SK-N-SH treated with all-trans-retinoic acid at 6 μM for 48 hours (cell line): ENCODE results near the gene BOK.

Experiments
- ATAC-seq: fragments of 200-7000 bp; cut with Tn5 transposase; 3 replicates; pipeline ENCODE4 v1.9.1; 2020; ENCODE audit warnings: mild to moderate bottlenecking, moderate library complexity
- CREB5 ChIP-seq: fragments of 250-450 bp; sonication (Bioruptor Pico); IDR thresholded peaks from 2 replicates; pipeline ENCODE4 v1.5.1; 2020; ENCODE audit warnings: low read depth, mild to moderate bottlenecking, moderate library complexity
- ESRRG ChIP-seq: fragments of 250-450 bp; sonication (Bioruptor Pico); IDR thresholded peaks from 2 replicates; pipeline ENCODE4 v1.6.1; 2021; ENCODE audit warnings: mild to moderate bottlenecking
- GLIS3 ChIP-seq: fragments of 250-450 bp; sonication (Bioruptor Pico); IDR thresholded peaks from 2 replicates; pipeline ENCODE4 v1.5.0; 2020; ENCODE audit warnings: mild to moderate bottlenecking, moderate library complexity
- ISL1 ChIP-seq: fragments of 250-450 bp; sonication (Bioruptor Pico); IDR thresholded peaks from 2 replicates; pipeline ENCODE4 v2.1.2; 2022; ENCODE audit warnings: mild to moderate bottlenecking, moderate library complexity
- PATZ1 ChIP-seq: fragments of 250-450 bp; sonication (Bioruptor Pico); IDR thresholded peaks from 2 replicates; pipeline ENCODE4 v1.8.0; 2020; ENCODE audit warnings: mild to moderate bottlenecking, moderate library complexity, borderline replicate concordance
- POU6F1 ChIP-seq: fragments of 250-450 bp; sonication (Bioruptor Pico); IDR thresholded peaks from 2 replicates; pipeline ENCODE4 v1.8.0; 2021; ENCODE audit warnings: low read depth, mild to moderate bottlenecking, moderate library complexity, borderline replicate concordance
- PPARA ChIP-seq: fragments of 250-450 bp; sonication (Bioruptor Pico); IDR thresholded peaks from 2 replicates; pipeline ENCODE4 v1.5.0; 2020; ENCODE audit warnings: mild to moderate bottlenecking, borderline replicate concordance
- RARB ChIP-seq: fragments of 250-450 bp; sonication (Bioruptor Pico); IDR thresholded peaks from 2 replicates; pipeline ENCODE4 v1.8.0; 2021; ENCODE audit warnings: mild to moderate bottlenecking, moderate library complexity
- SNAI2 ChIP-seq: fragments of 250-450 bp; sonication (Bioruptor Pico); IDR thresholded peaks from 2 replicates; pipeline ENCODE4 v1.5.0; 2020; ENCODE audit warnings: mild to moderate bottlenecking, moderate library complexity
- TOX ChIP-seq: fragments of 250-450 bp; sonication (Bioruptor Pico); IDR thresholded peaks from 2 replicates; pipeline ENCODE4 v1.8.0; 2021; ENCODE audit warnings: mild to moderate bottlenecking, moderate library complexity, borderline replicate concordance
- TSHZ2 ChIP-seq: fragments of 250-450 bp; sonication (Bioruptor Pico); IDR thresholded peaks from 2 replicates; pipeline ENCODE4 v1.5.0; 2020; ENCODE audit warnings: mild to moderate bottlenecking, moderate library complexity
- ZC3H10 ChIP-seq: fragments of 250-450 bp; sonication (Bioruptor Pico); IDR thresholded peaks from 2 replicates; pipeline ENCODE4 v1.5.1; 2021; ENCODE audit warnings: mild to moderate bottlenecking, moderate library complexity
- ZFP3 ChIP-seq: fragments of 250-450 bp; sonication (Bioruptor Pico); IDR thresholded peaks from 2 replicates; pipeline ENCODE4 v1.5.0; 2020; ENCODE audit warnings: mild to moderate bottlenecking, moderate library complexity
- ZFP30 ChIP-seq: fragments of 450-650 bp; formaldehyde crosslinking; IDR thresholded peaks from 2 replicates; pipeline ENCODE4 v1.5.0; 2022; ENCODE audit warnings: mild to moderate bottlenecking, moderate library complexity
- ZNF565 ChIP-seq: fragments of 450-650 bp; formaldehyde crosslinking; conservative IDR thresholded peaks from 2 replicates; pipeline ENCODE4 v1.5.0; 2020; ENCODE audit warnings: low read depth, mild to moderate bottlenecking, moderate library complexity
- ZNF70 ChIP-seq: fragments of 450-650 bp; formaldehyde crosslinking; IDR thresholded peaks from 2 replicates; pipeline ENCODE4 v1.5.0; 2020; ENCODE audit warnings: mild to moderate bottlenecking, moderate library complexity
- ZNF8 ChIP-seq: fragments of 450-650 bp; formaldehyde crosslinking; IDR thresholded peaks from 2 replicates; pipeline ENCODE4 v1.5.0; 2020; ENCODE audit warnings: mild to moderate bottlenecking, moderate library complexity

Gene BOK

GRCh38 chr2:241561832-241562231 is 3.3 kb downstream of the BOK start:
- ATAC-seq = peak; percentile 75
- TF ChIP-seq PPARA (CRISPR knock-in tag) (no peak), CREB5 (CRISPR knock-in tag) (no peak), ISL1 (CRISPR knock-in tag) (no peak), SNAI2 (no peak), TSHZ2 (no peak), ZNF70 (CRISPR knock-in tag) (no peak)

- no peak for ATAC-seq
- no peak for TF ChIP-seq TOX (CRISPR knock-in tag)
- no peak for TF ChIP-seq ZNF8
- TF ChIP-seq ZFP3 (CRISPR knock-in tag) = no peak
- no peak for TF ChIP-seq GLIS3 (CRISPR knock-in tag)
These were observed 3.8 kb downstream of the BOK start for GRCh38 chr2:241562269-241562891.

GRCh38 chr2:241563031-241563507 is 4.5 kb downstream of the BOK start:
- ATAC-seq = no peak
- TF ChIP-seq TOX (CRISPR knock-in tag) = no peak
- no peak for TF ChIP-seq CREB5 (CRISPR knock-in tag)
- no peak for TF ChIP-seq ISL1 (CRISPR knock-in tag)
- no peak for TF ChIP-seq POU6F1 (CRISPR knock-in tag)
- no peak for TF ChIP-seq ESRRG (CRISPR knock-in tag)
- TF ChIP-seq ZNF565 (CRISPR knock-in tag) = no peak
- no peak for TF ChIP-seq PATZ1
- no peak for TF ChIP-seq ZNF70 (CRISPR knock-in tag)
- TF ChIP-seq RARB (CRISPR knock-in tag) = no peak
- TF ChIP-seq ZNF8 = no peak

GRCh38 chr2:241563571-241563980 is 5.0 kb downstream of the BOK start:
- no peak for ATAC-seq
- TF ChIP-seq SNAI2 = no peak
- no peak for TF ChIP-seq ZC3H10 (CRISPR knock-in tag)
- TF ChIP-seq ISL1 (CRISPR knock-in tag) = no peak
- TF ChIP-seq ZFP30 (CRISPR knock-in tag) = no peak
